ENCODE measurements around the gene GANC.

DNA sequence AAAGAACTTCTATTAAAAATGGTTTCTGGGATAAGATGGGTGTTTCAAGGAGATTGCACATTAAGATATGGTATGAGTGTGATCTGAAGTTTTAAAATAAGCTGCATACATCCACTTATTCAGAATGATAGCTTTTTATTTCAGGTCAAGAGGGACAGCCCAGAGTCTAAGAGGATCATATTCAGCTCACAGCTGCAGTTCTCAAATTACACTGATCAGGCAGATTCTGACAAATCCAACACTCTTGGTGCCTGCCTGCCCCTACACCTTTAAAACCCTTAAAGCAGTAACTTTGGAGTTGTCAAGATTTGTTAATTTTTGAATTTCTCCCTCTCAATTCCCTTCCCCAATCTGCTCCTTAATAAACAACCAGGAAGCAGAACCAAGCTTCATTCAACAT is 9.3 kb downstream of the GANC start:
- TF ChIP-seq ZNF221 (tag by site-specific recombination; IDR thresholded peaks at IDR 0.05; ENCODE audit: borderline replicate concordance) (no peak), KLF7 (tag by site-specific recombination; IDR thresholded peaks at IDR 0.05; ENCODE audit: borderline replicate concordance) (no peak), SP2 (tag by site-specific recombination; IDR thresholded peaks at IDR 0.05) (no peak), GLI4 (tag by site-specific recombination; IDR thresholded peaks at IDR 0.05) (no peak)
- TF ChIP-seq, protein P1, sequence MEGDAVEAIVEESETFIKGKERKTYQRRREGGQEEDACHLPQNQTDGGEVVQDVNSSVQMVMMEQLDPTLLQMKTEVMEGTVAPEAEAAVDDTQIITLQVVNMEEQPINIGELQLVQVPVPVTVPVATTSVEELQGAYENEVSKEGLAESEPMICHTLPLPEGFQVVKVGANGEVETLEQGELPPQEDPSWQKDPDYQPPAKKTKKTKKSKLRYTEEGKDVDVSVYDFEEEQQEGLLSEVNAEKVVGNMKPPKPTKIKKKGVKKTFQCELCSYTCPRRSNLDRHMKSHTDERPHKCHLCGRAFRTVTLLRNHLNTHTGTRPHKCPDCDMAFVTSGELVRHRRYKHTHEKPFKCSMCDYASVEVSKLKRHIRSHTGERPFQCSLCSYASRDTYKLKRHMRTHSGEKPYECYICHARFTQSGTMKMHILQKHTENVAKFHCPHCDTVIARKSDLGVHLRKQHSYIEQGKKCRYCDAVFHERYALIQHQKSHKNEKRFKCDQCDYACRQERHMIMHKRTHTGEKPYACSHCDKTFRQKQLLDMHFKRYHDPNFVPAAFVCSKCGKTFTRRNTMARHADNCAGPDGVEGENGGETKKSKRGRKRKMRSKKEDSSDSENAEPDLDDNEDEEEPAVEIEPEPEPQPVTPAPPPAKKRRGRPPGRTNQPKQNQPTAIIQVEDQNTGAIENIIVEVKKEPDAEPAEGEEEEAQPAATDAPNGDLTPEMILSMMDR (tag by site-specific recombination; IDR thresholded peaks at IDR 0.05) = no peak
